GM12872 (cell line): ENCODE measurements around the gene AGRN.

Experiments used
- TF ChIP-seq, protein P1 (sequence below): IDR thresholded peaks from 3 replicates; pipeline ENCODE4 v1.5.1; 2011; ENCODE audit warnings: low read depth, mild to moderate bottlenecking, low read length, moderate library complexity; ENCODE audit not compliant: insufficient read depth

AGRN gene

DNA sequence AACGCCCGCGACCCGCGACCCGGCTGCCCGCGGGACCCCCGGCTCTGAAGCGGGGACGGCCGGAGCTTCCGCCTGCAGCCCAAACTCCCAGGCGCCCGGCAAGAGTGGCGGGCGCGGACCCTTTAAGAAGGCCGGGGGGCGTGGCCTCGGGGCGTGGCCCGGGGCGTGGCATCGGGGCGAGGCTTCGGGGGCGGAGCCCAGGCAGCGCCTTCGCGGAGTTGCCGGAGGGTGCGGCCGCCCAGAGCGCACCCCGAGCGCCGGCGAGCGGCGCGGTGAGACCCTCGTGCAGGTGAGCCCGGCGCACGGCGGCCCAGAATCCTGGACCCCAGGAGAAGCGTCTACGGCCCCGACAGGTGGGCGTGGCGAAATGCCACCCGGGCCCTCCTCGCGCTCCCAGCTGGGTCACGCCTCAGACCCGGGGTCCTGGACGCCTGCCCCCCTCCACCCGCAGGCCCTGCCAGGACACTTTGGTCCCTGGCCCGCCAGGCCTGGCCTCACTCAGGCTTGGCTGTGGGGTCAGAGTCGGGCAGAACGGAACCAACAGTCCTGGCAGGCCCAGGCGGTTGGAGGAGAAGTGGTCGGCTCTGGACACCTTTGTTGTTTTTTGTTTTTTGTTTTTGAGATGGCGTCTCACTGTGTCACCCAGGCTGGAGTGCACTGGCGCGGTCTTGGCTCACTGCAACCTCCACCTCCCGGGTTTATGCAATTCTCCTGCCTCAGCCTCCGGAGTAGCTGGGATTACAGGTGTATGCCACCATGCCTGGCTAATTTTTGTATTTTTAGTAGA is 39.8 kb downstream of the AGRN start:
- TF ChIP-seq, protein P1, sequence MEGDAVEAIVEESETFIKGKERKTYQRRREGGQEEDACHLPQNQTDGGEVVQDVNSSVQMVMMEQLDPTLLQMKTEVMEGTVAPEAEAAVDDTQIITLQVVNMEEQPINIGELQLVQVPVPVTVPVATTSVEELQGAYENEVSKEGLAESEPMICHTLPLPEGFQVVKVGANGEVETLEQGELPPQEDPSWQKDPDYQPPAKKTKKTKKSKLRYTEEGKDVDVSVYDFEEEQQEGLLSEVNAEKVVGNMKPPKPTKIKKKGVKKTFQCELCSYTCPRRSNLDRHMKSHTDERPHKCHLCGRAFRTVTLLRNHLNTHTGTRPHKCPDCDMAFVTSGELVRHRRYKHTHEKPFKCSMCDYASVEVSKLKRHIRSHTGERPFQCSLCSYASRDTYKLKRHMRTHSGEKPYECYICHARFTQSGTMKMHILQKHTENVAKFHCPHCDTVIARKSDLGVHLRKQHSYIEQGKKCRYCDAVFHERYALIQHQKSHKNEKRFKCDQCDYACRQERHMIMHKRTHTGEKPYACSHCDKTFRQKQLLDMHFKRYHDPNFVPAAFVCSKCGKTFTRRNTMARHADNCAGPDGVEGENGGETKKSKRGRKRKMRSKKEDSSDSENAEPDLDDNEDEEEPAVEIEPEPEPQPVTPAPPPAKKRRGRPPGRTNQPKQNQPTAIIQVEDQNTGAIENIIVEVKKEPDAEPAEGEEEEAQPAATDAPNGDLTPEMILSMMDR = no peak

DNA sequence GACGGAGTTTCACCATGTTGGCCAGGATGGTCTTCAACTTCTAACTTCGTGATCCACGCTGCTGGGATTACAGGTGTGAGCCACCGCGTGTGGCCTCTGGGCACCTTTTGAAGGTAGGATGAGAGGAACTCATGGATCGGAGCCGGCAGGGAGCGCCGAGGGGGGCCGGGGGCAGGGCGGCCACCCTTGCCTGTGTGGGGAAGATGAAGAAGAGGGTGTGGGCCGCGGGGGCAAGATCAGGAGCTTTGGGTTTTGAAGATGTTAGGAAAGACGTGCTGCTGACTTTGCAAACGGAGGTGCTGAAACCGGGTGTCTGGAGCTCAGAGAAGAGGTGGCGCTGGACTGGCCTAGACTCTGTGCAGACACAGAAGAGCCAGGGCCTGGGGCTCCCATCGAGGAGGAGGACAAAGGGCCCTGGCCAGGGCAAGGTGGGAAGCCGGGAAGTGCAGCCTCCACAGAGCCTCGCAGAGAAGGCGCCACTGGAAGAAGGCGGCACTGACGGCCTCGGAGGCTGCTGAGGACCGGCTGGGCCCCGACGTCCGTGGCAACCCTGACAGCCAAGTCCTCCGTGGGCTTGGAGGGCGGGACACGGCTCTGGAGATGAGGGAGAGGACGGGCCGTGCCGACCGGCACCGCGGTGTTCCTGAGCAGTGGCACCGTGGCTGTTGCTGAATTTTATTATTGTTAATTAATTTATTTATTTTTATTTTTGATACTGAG is 40.5 kb downstream of the AGRN start:
- TF ChIP-seq, protein P1 = no peak

DNA sequence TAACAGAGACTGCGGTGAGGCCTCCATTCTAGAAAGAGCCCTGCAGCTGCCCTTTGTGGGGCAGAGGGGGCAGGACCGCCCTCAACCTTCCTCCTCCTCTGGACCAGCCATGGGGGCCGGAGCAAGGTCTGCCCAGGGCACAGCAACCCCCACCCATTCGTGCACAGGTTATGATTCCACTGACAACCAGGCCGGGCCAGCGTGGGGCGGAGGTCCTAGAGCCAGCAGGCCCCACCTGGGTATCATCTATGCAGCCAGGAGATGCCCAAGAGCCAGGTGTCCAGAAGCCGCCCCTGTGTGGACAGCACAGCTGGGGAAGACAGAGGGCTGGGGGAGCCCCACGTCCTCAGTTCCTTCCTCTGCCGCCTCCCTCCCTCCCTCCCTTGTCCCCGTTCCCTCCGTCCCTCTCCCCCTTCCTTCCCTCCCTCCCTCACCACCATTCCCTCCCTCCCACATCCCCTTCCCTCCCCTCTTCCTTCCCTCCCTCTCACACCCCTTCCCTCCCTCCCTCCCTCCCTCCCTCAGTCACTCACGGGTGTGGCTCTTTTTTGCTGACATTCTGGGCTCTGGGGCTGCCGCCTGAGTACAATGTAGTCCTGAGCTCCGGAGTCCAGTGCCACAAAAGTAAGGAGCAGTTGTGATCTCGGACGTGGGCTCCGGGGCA is 41.9 kb downstream of the AGRN start:
- TF ChIP-seq, protein P1 = no peak

DNA sequence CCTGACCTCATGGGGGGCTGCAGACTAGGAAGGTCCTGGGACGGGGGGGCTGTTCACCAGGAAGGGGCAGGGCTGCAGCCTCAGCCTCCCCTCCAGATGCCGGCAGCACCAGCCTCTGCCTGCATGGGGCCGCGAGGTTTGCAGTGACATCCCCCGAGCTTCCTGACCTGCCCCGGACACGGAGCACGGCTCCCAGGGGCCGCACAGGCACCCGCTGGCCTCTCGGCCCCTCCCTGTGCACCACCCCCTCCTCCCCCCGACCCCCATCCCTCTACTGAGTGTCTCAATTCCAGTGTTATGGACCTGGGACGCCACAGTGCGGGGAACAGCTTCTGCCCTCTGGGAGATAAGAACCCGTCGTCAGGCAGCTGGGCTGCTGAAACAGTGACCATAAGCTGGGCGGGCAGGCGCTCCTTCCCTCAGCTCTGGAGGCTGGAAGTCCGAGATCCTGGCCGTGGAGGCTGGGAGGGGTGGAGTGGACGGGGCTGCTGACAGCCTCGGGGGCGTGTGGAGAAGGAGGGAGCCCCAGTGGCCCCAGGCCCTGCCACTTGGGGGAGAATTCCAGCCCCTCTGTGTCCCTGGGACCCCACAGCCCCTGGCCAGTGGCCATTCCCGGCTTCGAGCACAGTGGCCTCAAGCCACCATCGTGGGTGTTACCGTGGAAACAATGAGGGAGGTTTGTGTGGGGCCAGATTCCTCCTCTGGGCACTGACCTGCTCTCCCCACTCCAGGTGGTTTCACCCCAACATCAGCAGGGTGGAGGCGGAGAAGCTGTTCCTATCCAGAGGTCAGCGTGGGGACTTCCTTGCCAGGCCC is 42.6 kb downstream of the AGRN start:
- TF ChIP-seq, protein P1 = no peak

DNA sequence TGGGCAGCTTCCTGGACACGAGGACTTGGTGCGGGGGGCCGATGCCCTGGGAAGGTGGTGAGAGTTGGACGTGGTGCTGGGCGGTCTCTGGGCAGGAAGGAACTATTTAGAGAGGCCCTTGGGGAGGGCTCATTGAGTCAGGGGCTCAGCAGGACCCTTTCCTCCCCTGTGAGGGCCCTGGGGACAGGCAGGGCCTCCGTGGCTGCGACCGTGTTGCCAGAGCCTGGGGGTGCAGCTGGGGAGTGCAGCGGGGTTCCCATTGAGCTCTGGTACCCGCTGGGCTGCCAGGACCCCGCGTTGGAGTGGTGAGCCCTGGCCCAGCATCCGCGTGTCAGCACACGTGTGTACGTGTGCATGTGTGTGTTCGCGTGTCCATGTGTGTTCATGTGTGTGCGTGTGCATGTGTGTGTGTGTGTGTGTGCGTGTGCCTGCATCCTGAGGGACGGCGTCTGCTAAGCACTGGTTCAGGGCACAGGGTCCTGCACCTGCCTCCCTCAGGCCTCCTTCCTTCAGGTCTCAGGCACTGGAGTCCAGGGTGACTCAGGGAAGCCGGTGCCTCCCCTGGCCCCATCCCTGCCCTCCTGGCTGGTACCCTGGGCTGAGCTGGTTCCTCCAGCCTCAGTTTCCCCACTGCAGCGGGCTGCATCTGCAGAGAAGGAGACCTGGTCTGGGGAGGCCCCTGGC is 43.5 kb downstream of the AGRN start:
- TF ChIP-seq, protein P1 = no peak

DNA sequence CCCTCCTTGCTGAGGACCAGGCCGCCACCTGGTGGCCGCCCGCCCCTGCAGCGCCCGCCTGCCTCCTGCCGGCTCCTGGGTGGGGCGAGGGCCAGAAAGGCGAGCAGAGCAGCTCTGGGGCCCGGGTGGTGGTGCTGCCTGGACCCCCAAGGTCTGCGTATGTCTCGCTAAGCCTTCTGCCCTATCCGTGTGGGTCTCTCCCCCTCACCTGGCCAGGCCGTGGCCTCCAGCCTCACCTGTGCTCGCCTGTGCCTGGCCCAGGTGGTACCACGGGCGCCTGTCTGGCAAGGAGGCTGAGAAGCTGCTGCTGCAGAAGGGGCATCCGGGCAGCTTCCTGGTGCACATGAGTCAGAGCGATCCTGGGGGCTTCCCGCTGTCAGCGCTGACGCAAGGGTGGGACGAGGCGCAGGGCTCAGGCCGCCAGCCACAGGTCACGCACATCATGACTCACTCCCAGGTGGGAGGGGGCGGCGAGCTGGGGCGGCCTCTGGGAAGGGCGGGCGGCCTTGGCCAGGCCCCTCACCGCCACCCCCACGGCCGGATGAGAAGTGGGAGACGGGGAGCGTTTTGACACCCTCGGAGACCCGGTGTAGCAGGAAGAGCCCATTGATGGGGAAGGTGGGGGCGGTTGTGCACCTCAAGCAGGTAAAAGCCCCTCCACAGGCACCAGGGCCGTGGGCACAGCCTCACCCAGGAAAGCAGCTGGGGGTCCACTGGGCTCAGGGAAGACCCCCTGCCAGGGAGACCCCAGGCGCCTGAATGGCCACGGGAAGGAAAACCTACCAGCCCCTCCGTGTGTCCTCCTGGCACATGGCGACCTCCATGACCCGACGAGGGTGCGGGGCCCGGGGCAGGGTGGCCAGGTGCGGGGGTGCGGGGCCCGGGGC is 44.3 kb downstream of the AGRN start:
- TF ChIP-seq, protein P1 = peak; percentile 85
